ENCODE data around the gene C4orf36.
"Not testable (repeated sequence)": the region's sequence is repeated elsewhere in the genome, so short reads cannot be mapped to it uniquely, and the experiment has no call there.

C4orf36 gene

GRCh38 chr4:86916392-86916791, 24.2 kb upstream of the C4orf36 start:
- no peak for DNase-seq

- DNase-seq, result no peak
Observed at GRCh38 chr4:86910820-86911684, 18.8 kb upstream of the C4orf36 start.

GRCh38 chr4:86910369-86910768, 18.1 kb upstream of the C4orf36 start:
- no peak for DNase-seq

GRCh38 chr4:86909546-86910295, 17.5 kb upstream of the C4orf36 start:
- DNase-seq, result no peak

GRCh38 chr4:86908251-86908657, 16.0 kb upstream of the C4orf36 start:
- DNase-seq, result no peak

GRCh38 chr4:86901864-86902263, 9.6 kb upstream of the C4orf36 start:
- no peak for DNase-seq

- no peak for DNase-seq
Observed at GRCh38 chr4:86898562-86898961, 6.3 kb upstream of the C4orf36 start.

- DNase-seq, result no peak
Observed at GRCh38 chr4:86896596-86896995, 4.4 kb upstream of the C4orf36 start.

GRCh38 chr4:86895692-86896488, 3.7 kb upstream of the C4orf36 start:
- DNase-seq, result no peak

GRCh38 chr4:86894455-86894854, 2.2 kb upstream of the C4orf36 start:
- no peak for DNase-seq

- no peak for DNase-seq
Observed at GRCh38 chr4:86893136-86893535, 914 bp upstream of the C4orf36 start.

GRCh38 chr4:86892636-86892960, 376 bp upstream of the C4orf36 start:
- DNase-seq, result no peak

- DNase-seq, result no peak
Observed at GRCh38 chr4:86890790-86891189, 1.4 kb downstream of the C4orf36 start.

- no peak for DNase-seq
Observed at GRCh38 chr4:86879641-86880040, 12.6 kb downstream of the C4orf36 start.

GRCh38 chr4:86878640-86879039, 13.6 kb downstream of the C4orf36 start:
- DNase-seq, result no peak

GRCh38 chr4:86876894-86877685, 15.1 kb downstream of the C4orf36 start:
- DNase-seq, result no peak

- not testable (repeated sequence) for DNase-seq
Observed at GRCh38 chr4:86875436-86875835, 16.8 kb downstream of the C4orf36 start.

GRCh38 chr4:86872135-86872534, 20.1 kb downstream of the C4orf36 start:
- DNase-seq, result no peak

- DNase-seq, result no peak
Observed at GRCh38 chr4:86870442-86871069, 21.7 kb downstream of the C4orf36 start.

GRCh38 chr4:86857341-86858052, 34.7 kb downstream of the C4orf36 start:
- DNase-seq, result no peak

GRCh38 chr4:86856896-86857295, 35.3 kb downstream of the C4orf36 start:
- no peak for DNase-seq
